NCI-H1048 (cell line): ENCODE data around the gene FCHSD1.
"Not testable (repeated sequence)": the region's sequence is repeated elsewhere in the genome, so short reads cannot be mapped to it uniquely, and the experiment has no call there.

Source experiments
- DNase-seq: peaks from one replicate; lab custom pipeline; 2025; lab: John Stamatoyannopoulos, UW

The FCHSD1 gene

GRCh38 chr5:141615991-141616720 is 35.1 kb downstream of the FCHSD1 start:
- no peak for DNase-seq

DNA sequence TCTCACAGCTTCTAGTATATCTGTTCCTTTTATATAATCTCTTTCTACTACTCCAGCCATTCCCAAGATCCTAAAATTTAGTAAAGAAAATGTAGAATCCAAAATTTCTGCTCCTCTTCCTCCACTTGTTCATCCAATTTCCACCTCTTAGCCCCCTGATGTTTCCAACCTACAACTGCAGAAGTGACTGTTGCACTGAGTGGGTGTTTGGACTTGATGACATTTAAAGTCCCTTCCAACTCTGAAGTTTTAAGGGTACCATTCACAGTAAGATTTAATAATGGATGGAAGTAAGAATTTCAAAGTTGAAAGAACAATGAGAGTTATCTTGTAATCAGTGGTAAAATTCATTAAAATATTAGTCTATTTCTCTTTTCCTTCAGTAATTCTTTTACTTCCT is 37.9 kb downstream of the FCHSD1 start:
- DNase-seq, result no peak

DNA sequence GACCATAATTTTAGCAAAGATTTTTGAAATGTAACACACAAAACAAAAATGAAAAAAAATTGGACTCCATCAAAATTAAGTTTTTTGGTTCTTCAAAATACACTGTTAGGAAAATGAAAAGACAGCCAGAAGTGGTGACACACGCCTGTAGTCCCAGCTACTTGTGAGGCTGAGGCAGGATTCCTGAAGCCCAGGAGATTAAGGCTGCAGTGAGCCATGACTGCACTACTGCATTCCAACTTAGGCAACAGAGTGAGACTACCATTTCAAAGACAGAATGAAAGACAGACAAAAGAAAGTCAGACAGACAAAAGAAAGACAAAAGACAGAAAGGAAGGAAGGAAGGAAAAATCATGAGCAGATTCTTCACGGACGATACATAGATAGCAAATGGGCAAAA is 39.9 kb downstream of the FCHSD1 start:
- DNase-seq, result no peak

DNA sequence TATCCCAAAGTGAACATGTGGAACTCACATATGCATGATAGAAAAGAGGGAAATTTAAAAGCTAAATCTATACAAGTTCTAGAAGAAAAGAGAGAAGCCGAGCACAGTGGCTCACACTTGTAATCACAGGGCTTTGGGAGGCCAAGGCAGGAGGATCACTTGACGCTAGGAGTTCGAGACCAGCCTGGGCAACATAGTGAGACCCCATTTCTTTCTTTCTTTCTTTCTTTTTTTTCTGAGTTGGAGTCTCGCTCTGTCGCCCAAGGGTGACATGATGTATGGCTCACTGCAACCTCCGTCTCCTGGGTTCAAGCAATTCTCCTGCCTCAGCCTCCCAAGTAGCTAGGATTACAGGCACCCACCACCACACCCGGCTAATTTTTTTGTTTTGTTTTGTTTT is 41.3 kb downstream of the FCHSD1 start:
- not testable (repeated sequence) for DNase-seq

GRCh38 chr5:141609044-141609443 is 42.2 kb downstream of the FCHSD1 start:
- no peak for DNase-seq

DNA sequence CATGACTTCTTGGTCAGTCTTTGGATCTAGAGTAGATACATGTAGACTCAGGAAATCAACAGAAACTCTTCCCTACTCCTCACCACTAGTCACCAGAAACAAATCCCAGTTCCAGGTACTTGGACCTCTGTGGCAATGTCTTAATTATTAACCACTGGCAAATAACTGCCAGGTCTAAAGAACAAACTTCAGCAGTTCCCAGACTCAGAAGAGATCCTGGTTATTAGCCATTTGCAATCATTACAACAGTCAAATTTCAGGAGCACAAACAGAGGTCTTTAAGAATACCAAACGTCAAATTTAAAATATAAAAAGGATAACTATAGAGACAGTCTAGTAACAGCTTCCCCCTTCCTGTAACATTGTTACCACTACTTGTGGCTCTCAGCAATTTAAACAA is 42.7 kb downstream of the FCHSD1 start:
- DNase-seq, result no peak

- DNase-seq, result no peak
Measured at GRCh38 chr5:141608046-141608445, 43.2 kb downstream of the FCHSD1 start.

DNA sequence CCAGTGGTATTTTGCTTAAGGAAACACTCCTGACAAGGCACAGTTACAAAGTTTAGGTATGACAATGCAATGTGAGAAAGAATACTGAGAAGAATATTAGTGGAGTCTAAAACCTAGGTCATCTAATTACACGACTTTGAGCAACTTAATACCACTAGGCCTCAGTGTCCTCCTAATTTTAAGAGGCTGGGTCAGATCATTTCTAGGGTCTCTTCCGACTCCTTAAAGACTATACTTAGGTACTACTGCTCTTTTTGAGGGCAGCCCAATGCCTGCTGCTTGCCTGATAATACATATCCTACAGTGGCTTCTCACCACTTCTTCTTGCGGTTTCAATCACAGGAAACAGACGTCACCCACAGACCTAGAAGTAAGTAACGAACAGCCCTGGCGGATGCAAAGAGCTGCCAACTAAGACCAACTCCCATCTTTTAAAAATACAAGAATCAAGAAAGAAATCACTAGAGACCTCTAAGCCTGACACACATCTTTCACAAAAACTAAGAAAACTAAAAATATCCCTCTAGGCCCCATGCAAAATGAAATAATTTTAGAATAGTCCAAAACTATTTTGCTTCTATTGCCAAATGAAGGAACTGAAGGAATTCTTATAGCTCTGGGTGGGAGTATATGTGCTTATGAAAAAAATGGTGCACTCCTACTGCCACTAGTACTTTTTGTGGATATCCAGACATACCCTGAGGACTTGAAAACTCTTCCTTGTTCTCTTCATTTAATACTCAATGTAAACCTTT is 45.5 kb downstream of the FCHSD1 start:
- DNase-seq, result no peak

GRCh38 chr5:141603923-141604717 is 47.1 kb downstream of the FCHSD1 start:
- DNase-seq, result no peak

GRCh38 chr5:141602606-141603005 is 48.6 kb downstream of the FCHSD1 start:
- DNase-seq, result no peak

DNA sequence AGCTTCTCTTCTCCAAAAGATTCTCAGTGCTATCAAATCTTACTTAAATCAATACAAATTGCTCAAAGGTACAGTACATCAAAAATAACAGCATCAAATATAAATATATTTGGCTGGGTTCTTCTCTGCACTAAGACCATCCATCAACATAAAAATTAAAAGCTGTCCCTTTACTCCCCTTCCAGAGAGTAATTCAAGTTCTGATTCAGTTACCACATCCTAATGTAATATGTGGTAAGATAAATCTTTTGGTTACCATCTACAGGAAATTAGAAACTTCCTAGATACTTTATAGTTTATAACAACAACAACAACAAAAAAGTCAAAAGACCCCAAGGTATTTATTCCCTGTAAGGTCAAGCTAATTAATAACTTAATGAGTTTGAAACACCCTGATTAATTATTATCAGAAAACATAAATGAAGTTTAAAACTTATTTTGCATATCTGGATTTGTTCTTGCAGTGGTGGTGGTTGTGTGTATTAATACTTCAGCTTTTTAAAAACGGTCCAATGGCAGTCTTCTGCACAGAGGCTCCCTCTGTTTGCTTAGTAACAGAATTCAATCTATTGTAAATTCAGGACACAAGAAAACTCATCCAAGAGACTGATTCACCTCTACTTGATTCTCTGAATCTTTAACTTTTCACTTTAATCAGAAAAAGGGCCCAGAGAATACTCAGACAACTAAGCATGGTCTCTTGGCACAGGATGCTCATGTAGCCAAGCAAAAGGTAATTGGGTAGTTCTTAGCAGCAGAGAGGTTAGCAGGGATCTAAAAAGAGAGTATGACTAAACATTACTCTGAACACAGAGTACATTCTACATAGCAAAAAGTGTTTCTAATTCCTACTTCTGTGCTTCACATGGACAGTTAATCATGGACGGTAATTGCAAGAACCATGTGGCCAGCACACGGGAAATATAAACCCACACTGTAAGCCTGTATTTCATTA is 52.5 kb downstream of the FCHSD1 start:
- DNase-seq, result no peak

GRCh38 chr5:141597814-141598213 is 53.4 kb downstream of the FCHSD1 start:
- no peak for DNase-seq

GRCh38 chr5:141597394-141597793 is 53.8 kb downstream of the FCHSD1 start:
- no peak for DNase-seq

DNA sequence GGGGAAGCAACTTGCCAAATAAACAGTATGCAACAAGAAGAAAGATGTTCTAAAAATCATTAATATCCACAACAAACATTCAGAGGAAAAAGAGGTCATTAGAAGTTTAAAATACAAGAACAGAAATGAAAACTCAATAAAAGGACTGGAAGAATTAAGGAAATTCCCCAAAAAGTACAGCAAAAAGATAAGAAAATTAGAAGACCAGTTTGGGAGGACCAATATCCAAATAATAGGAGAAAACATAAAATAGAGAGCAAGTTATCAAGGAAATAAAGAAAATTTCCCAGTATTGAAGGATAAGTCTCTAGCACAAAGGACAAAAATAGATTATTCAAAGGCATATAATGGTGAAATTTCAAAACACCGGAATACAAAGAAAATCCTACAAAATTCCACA is 54.4 kb downstream of the FCHSD1 start:
- no peak for DNase-seq

GRCh38 chr5:141590127-141590526 is 61.1 kb downstream of the FCHSD1 start:
- DNase-seq, result no peak
